HG03439 (cell line): ENCODE results near the gene GRIK5.
"Not testable (repeated sequence)": the region's sequence is repeated elsewhere in the genome, so short reads cannot be mapped to it uniquely, and the experiment has no call there.

ENCODE experiments used
- ATAC-seq: cut with Tn5 transposase; IDR thresholded peaks from one replicate; pipeline ENCODE4 v1.9.1; 2021; ENCODE audit warnings: mild to moderate bottlenecking, moderate library complexity; ENCODE audit not compliant: unreplicated experiment

GRIK5 gene

DNA sequence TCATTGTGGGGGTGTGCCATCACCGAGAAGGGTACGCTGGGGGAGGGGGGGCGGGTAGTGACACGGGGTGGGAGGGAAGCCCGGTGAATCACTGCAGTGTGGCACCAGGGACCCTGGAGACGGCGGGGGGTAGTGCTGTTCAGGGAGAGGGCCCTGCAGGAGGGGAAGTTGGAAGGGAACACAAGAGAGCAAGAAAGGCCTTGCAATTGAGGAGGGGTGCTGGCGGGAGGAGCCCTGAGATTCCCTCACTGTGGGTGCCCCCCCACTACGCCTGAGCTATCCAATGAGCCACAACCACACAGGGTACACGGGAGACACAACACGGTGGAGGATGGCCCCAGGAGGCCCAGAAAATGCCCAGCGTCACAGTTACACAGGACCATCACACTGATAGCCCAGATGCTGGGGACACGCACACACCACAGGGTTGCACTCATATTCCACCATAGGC, 75.5 kb downstream of the GRIK5 start:
- ATAC-seq = no peak

- ATAC-seq = no peak
Measured at GRCh38 chr19:41993612-41994483, 76.2 kb downstream of the GRIK5 start, which contains the start of gene ATP1A3. Gene ATP1A3 (minus strand): TSS chr19:41994230. CDS start chr19:41994076, 154 bp downstream.

GRCh38 chr19:41991925-41992569, 78.0 kb downstream of the GRIK5 start:
- not testable (repeated sequence) for ATAC-seq

GRCh38 chr19:41991025-41991424, 79.0 kb downstream of the GRIK5 start:
- no peak for ATAC-seq

- no peak for ATAC-seq
Measured at GRCh38 chr19:41990615-41991014, 79.4 kb downstream of the GRIK5 start.

DNA sequence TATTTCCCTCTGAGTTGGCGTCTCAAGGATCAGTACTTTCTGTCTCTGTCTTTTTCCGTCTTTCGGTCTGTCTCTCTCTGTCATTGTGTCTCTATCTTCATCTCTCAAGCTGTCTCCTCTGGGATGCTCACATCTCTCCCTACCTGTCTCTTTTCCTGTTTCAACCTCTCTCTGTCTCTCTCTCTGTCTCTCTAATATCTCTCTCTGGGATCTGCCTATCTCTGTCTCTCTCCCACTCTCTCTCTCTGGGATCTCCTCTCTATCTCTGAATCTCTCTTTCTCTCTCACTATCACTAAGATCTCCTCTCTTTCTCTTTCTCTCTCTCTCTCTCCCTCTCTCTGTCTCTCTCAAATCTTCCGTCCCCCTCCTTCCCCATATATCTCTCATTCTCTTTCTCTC, 80.0 kb downstream of the GRIK5 start:
- ATAC-seq = no peak

DNA sequence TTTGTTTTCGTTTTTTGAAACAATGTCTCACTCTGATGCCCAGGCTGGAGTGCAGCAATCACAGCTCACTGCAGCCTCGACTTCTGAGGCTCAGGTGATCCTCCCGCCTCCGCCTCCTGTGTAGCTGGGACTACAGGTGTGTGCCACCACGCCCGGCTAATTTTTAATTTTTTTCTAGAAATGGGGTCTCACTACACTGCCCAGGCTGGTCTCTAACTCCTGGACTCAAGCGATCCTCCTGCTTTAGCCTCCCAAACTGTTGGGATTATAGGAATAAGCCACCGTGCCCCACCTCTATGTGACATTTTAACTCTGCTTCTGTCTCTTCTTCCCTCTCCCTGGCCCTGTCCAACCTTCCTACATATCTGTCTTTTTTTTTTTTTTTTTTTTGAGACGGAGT, 81.1 kb downstream of the GRIK5 start:
- no peak for ATAC-seq

DNA sequence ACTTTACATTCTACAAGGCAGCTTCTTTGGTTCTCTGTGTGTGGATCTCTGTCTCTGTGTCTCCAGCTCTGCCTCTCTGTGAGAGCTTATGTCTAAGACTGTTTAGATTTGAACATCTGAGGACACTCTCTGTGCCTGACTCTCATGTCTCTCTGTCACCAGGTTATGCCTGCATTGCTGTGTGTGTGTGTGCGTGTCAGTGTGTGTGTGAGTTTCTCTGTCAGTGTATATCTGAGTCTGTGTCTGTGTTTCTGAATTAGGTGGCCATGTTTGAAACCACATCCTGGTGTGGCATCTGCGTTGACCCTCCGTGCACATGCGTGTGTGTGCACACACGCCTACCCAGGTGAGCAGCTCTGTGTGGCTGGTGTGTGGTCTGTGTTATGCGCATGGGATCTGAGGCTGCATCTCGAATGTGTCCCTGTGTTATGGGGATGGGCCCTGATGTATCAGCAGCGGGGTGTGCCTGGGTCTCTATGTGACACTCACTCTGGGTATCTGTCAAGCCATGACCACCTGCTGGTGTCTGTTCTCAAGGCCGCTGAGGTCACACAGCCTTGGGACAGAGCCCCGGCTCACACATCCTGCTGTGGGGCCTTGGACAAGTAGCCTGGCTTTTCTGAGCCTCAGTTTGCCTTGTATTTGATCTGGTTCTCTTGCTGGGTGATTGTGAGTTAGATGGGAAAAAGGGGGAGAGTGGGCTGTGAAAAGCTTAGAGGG, 82.7 kb downstream of the GRIK5 start:
- no peak for ATAC-seq

DNA sequence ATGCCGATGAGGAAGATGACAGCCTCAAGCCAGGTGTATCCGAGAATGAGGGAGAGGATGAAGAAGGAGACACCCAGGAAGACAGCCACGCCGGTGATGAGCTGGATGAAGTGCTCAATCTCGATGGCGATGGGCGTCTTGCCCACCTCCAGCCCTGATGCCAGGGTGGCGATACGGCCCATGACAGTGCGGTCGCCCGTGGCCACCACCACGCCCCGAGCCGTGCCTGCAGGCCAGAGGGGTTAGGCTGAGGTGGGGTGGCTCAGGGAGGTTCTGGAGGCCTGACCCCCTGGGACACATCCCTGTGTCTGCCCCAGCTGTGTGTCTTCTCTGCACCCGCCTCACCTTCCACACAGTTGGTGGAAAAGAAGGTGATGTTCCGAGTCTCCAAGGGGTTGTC, 85.0 kb downstream of the GRIK5 start:
- no peak for ATAC-seq

DNA sequence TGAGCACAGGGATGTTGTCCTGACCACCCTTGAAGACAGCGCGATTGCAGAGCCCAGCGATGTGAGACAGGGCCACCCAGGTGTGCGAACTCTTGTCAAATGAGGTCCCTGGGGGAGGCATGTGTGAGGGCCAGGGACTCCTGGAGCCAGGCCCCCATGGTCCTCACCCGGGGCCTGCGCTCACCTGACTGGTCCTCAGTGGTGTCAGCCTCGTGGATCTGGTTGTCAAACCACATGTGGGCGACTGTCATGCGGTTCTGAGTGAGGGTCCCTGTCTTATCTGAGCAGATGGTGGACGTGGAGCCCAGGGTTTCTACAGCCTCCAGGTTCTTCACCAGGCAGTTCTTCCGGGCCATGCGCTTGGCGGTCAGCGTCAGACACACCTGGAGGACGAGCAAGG, 88.3 kb downstream of the GRIK5 start:
- no peak for ATAC-seq

- ATAC-seq = no peak
Measured at GRCh38 chr19:41978470-41978869, 91.5 kb downstream of the GRIK5 start.

DNA sequence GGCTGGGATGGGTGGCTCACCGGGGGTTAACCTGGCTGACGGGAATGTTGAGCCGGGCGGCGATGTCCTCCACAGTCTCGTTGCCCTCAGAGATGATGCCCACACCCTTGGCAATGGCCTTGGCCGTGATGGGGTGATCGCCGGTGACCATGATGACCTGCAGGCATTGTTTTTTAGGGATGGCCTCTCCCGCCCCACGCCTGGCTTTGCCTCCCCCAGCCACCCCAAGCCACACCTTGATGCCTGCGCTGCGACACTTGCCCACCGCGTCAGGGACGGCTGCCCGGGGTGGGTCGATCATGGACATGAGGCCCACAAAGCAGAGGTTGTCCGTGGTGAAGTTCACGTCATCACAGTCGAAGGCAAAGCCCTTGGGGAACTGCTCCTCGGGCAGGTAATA, 92.1 kb downstream of the GRIK5 start:
- no peak for ATAC-seq

DNA sequence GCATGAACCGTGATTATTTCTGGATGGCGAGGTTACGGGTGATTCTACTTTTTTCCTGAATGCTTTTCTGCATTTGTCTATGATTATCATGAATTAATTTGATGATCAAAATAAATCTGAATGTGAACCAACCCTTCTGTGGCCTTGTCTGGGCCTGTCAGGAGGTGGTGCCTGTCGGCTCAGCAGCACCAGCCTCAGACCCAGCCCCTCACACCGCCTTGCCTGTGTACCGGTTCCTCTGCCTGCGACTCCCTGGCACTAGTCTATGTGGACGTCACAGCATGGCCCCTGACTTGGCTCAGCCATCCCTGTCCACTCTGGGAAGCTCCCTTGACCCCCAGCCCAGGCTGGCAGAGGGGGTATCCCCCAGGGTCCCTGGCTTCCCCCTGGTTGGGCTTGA, 95.4 kb downstream of the GRIK5 start:
- no peak for ATAC-seq

DNA sequence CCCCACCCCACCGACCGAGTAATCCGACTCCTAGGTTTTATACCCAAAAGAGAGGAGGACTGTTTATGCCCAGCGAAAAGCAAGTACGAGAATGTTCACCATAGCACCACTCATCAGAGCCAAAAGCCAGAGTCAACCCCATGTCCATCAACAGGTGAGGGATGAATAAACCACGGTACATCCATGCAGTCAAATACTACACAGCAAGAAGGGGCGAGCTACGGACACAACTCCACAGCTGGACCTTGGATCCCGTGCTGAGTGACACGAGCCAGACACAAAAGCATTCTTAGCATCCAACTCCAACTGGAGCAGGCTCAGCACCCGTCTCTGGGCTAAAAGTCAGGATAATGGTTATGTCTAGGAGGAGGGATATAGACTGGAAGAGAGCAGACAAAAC, 98.6 kb downstream of the GRIK5 start:
- ATAC-seq = no peak

DNA sequence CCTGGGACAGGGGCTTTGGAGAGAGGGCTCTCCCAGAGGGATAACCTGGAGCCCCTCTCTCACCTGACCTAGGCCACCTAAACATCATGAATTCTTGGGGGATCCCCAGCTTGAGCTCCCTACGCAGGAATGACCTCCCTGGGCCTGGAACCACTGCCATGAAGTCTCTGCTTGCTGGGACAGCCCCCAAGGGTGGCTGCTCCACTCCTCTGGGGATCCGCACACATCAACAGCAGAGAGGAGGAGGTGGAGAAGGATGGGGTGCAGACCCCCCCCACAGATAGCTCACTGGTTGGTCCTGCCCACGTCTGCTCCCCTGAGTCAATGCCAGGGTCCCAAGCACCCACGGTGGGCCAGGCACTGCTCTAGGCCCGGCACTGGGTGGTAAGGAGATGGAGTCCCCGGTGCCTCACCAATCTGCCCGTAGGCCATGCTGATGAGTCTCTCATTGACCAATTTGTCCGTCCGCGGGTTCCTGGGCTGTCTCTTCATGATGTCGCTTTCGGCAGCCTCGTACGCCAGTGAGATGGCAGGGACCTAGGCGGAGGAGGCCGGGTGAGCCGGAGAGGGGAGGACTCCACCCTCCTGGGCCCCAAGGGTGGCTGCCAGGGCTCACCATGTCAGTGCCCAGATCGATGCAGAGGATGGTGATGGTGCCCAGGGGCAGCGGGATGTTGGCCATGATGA, 100.1 kb downstream of the GRIK5 start:
- no peak for ATAC-seq

GRCh38 chr19:41968751-41969595, 101.0 kb downstream of the GRIK5 start:
- ATAC-seq = no peak

- no peak for ATAC-seq
Measured at GRCh38 chr19:41967054-41967783, 102.8 kb downstream of the GRIK5 start.

DNA sequence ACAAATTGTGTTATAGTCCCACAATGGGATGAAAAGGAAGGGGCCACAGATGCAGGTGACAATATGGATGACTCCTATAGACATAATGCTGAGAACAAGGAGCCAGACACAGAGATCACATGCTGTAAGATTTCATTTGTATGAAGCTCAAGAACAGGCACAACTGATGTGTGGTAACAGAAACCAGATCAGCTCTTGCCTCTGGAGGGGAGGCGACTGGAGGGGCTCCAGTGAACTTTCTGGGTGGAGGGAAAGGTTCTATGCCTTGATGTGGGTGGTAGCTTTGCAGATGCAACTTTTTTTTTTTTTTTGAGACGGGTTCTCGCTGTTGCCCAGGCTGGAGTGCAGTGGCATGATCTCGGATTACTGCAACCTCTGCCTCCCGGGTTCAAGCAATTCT, 104.9 kb downstream of the GRIK5 start:
- ATAC-seq = no peak

- ATAC-seq = no peak
Measured at GRCh38 chr19:41960973-41961372, 109.0 kb downstream of the GRIK5 start.
